ENCODE data around the gene EVX1. TPM values are rescaled to one million over a fixed set of nuclear protein-coding genes. Genes with fewer than 3 reads are reported as not detected.

Gene EVX1
- total RNA-seq, 4 donors from 2014 or later = not detected

- H3K27ac ChIP-seq = no peak overlapping the region
- no peaks in the 10 kb centered on the region for H3K36me3 ChIP-seq
- intact Hi-C loops (cut with DNase I) = no loop called here
- H3K4me1 ChIP-seq = peaks cover 9 to 19% (median 12%) of the 10 kb centered on the region in 3 donors
- 88% methylated on average over 1 of the region's 1 CpG; no CpG with 5 or more reads in 1 of the 2 donors for WGBS, 2 donors
- H3K9me3 ChIP-seq = no peaks in the 10 kb centered on the region
- DNase-seq = no peak
- TF ChIP-seq CTCF (IDR thresholded peaks at IDR 0.05) = no peak
- TF ChIP-seq POLR2A (IDR thresholded peaks at IDR 0.05) = no peak
- H3K27me3 ChIP-seq = peaks cover 8 to 83% (median 33%) of the 10 kb centered on the region in 4 donors
- H3K4me3 ChIP-seq = no peak overlapping the region
Measured at GRCh38 chr7:27254625-27255024, 12.0 kb downstream of the EVX1 start.

- no peak overlapping the region for H3K4me3 ChIP-seq
- H3K27ac ChIP-seq = no peak overlapping the region
- intact Hi-C loops (cut with DNase I) = no loop called here
- DNase-seq = no peak
- no peaks in the 10 kb centered on the region for H3K36me3 ChIP-seq
- WGBS, 2 donors = 48 to 62% methylated on average over 5 of the region's 5 CpGs
- H3K9me3 ChIP-seq = no peaks in the 10 kb centered on the region
- H3K4me1 ChIP-seq = no peaks in the 10 kb centered on the region
- H3K27me3 ChIP-seq = peaks cover 0 to 60% (median 0%) of the 10 kb centered on the region in 4 donors
- no peak for TF ChIP-seq POLR2A (IDR thresholded peaks at IDR 0.05)
Measured at GRCh38 chr7:27260211-27260610, 17.6 kb downstream of the EVX1 start.

GRCh38 chr7:27262121-27262520 is 19.5 kb downstream of the EVX1 start:
- intact Hi-C loops (cut with DNase I) = no loop called here
- Histone ChIP-seq H3K36me3 (no peaks in the 10 kb centered on the region), H3K27me3 (peaks cover 0 to 52% (median 0%) of the 10 kb centered on the region in 4 donors), H3K9me3 (no peaks in the 10 kb centered on the region), H3K4me3 (no peak overlapping the region), H3K4me1 (no peaks in the 10 kb centered on the region), H3K27ac (no peak overlapping the region)
- no peak for DNase-seq
- 74 to 88% methylated on average over 4 of the region's 4 CpGs for WGBS, 2 donors
- TF ChIP-seq CTCF (IDR thresholded peaks at IDR 0.05) (no peak), POLR2A (IDR thresholded peaks at IDR 0.05) (no peak)

- intact Hi-C loops (cut with DNase I) = no loop called here
- no peaks in the 10 kb centered on the region for H3K9me3 ChIP-seq
- H3K4me1 ChIP-seq = no peaks in the 10 kb centered on the region
- no peak overlapping the region for H3K27ac ChIP-seq
- no peak for DNase-seq
- TF ChIP-seq POLR2A (IDR thresholded peaks at IDR 0.05) (no peak), CTCF (IDR thresholded peaks at IDR 0.05) (no peak)
- H3K36me3 ChIP-seq = no peaks in the 10 kb centered on the region
- H3K27me3 ChIP-seq = peaks cover 0 to 41% (median 0%) of the 10 kb centered on the region in 4 donors
- 65 to 78% methylated on average over 2 of the region's 2 CpGs for WGBS, 2 donors
- no peak overlapping the region for H3K4me3 ChIP-seq
Measured at GRCh38 chr7:27263781-27264180, 21.2 kb downstream of the EVX1 start.

- intact Hi-C loops (cut with DNase I) = no loop called here
- peaks cover 0 to 13% (median 0%) of the 10 kb centered on the region in 3 donors for H3K9me3 ChIP-seq
- DNase-seq = no peak
- TF ChIP-seq POLR2A (IDR thresholded peaks at IDR 0.05) (no peak), CTCF (IDR thresholded peaks at IDR 0.05) (no peak)
- WGBS, 2 donors = 88% methylated on average over 13 to 14 of the region's 14 CpGs
- H3K27me3 ChIP-seq = peaks cover 0 to 4% (median 0%) of the 10 kb centered on the region in 4 donors
- no peaks in the 10 kb centered on the region for H3K36me3 ChIP-seq
- no peak overlapping the region for H3K27ac ChIP-seq
- no peaks in the 10 kb centered on the region for H3K4me1 ChIP-seq
- H3K4me3 ChIP-seq = no peak overlapping the region
Measured at GRCh38 chr7:27269455-27269854, 26.9 kb downstream of the EVX1 start.

GRCh38 chr7:27271384-27271783 is 28.8 kb downstream of the EVX1 start:
- WGBS, 2 donors = 88 to 100% methylated on average over 1 of the region's 1 CpG
- peaks cover 0 to 4% (median 0%) of the 10 kb centered on the region in 4 donors for H3K27me3 ChIP-seq
- no peak for TF ChIP-seq CTCF (IDR thresholded peaks at IDR 0.05)
- no peak overlapping the region for H3K27ac ChIP-seq
- H3K4me3 ChIP-seq = no peak overlapping the region
- intact Hi-C loops (cut with DNase I) = no loop called here
- H3K9me3 ChIP-seq = peaks cover 0 to 13% (median 0%) of the 10 kb centered on the region in 3 donors
- H3K36me3 ChIP-seq = no peaks in the 10 kb centered on the region
- DNase-seq = no peak
- no peaks in the 10 kb centered on the region for H3K4me1 ChIP-seq
